GM23338 (cell line): ENCODE data around the gene TBX22. TPM values are rescaled to one million over a fixed set of nuclear protein-coding genes. Genes with fewer than 3 reads are reported as not detected.

Source experiments
- ATAC-seq: fragments of 200-7000 bp; cut with Tn5 transposase; 3 replicates; pipeline ENCODE4 v1.9.1; 2020
- DNase-seq: peaks from one replicate; pipeline ENCODE4 v3.0.0-alpha.2; 2015; ENCODE audit warnings: low spot score
- H2AFZ ChIP-seq: fragments of 200-600 bp; sonication (generic); 2 replicates; pipeline ENCODE4 v1.8.0; 2016; ENCODE audit warnings: antibody characterized with exemption, mild to moderate bottlenecking, moderate library complexity
- H3F3A ChIP-seq: fragments of 200-600 bp; sonication (generic); replicated peaks from 2 replicates; pipeline ENCODE4 v1.8.0; 2017; ENCODE audit warnings: antibody characterized with exemption, mixed run types, low read depth
- H3K27ac ChIP-seq: fragments of 200-600 bp; sonication (generic); 2 replicates; pipeline ENCODE4 v1.6.1; 2016; ENCODE audit warnings: low read depth
- H3K27me3 ChIP-seq: fragments of 200-600 bp; sonication (generic); 2 replicates; pipeline ENCODE4 v1.8.0; 2016; ENCODE audit warnings: mild to moderate bottlenecking, mixed run types, moderate library complexity; ENCODE audit not compliant: insufficient read depth
- H3K36me3 ChIP-seq: fragments of 200-600 bp; sonication (generic); 2 replicates; pipeline ENCODE4 v1.8.0; 2016; ENCODE audit warnings: mild to moderate bottlenecking; ENCODE audit not compliant: insufficient read depth
- H3K4me1 ChIP-seq: fragments of 200-600 bp; sonication (generic); 2 replicates; pipeline ENCODE4 v1.8.0; 2016; ENCODE audit warnings: mild to moderate bottlenecking, moderate library complexity; ENCODE audit not compliant: insufficient read depth
- H3K4me2 ChIP-seq: fragments of 200-600 bp; sonication (generic); 2 replicates; pipeline ENCODE4 v1.7.1; 2017; ENCODE audit warnings: mixed run types
- H3K4me3 ChIP-seq: fragments of 200-600 bp; sonication (generic); 2 replicates; pipeline ENCODE4 v1.6.1; 2016; ENCODE audit warnings: mixed run types
- H3K79me2 ChIP-seq: fragments of 200-600 bp; sonication (generic); replicated peaks from 2 replicates; pipeline ENCODE4 v1.8.0; 2017; ENCODE audit warnings: mild to moderate bottlenecking; ENCODE audit not compliant: insufficient read depth
- H3K9me2 ChIP-seq: fragments of 200-600 bp; sonication (generic); 2 replicates; pipeline ENCODE4 v1.8.0; 2017; ENCODE audit not compliant: insufficient read depth
- H4K20me1 ChIP-seq: fragments of 200-600 bp; sonication (generic); replicated peaks from 2 replicates; pipeline ENCODE4 v1.8.0; 2017; ENCODE audit warnings: mild to moderate bottlenecking; ENCODE audit not compliant: insufficient read depth
- H3K27ac Mint-ChIP-seq: 2 replicates; pipeline ENCODE4 v1.8.0; 2020; ENCODE audit warnings: inconsistent platforms, mild to moderate bottlenecking, moderate library complexity, mixed read lengths
- H3K27me3 Mint-ChIP-seq: 3 replicates; pipeline ENCODE4 v1.8.0; 2022; ENCODE audit warnings: low read depth, mild to moderate bottlenecking, moderate library complexity, mixed read lengths, inconsistent platforms; ENCODE audit not compliant: insufficient read depth, poor library complexity
- H3K36me3 Mint-ChIP-seq: 3 replicates; pipeline ENCODE4 v1.8.0; 2021; ENCODE audit warnings: low read depth, mild to moderate bottlenecking, inconsistent platforms, moderate library complexity, mixed read lengths
- H3K4me1 Mint-ChIP-seq: 3 replicates; pipeline ENCODE4 v1.8.0; 2020; ENCODE audit warnings: mild to moderate bottlenecking, inconsistent platforms, mixed read lengths
- H3K4me3 Mint-ChIP-seq: 3 replicates; pipeline ENCODE4 v1.8.0; 2021; ENCODE audit warnings: moderate library complexity, mild to moderate bottlenecking, inconsistent platforms, mixed read lengths
- H3K9me3 Mint-ChIP-seq: 3 replicates; pipeline ENCODE4 v1.8.0; 2020; ENCODE audit warnings: moderate library complexity, mild to moderate bottlenecking, inconsistent platforms, mixed read lengths
- CREB1 ChIP-seq: fragments of 250-450 bp; sonication (Bioruptor Pico); IDR thresholded peaks from 2 replicates; pipeline ENCODE4 v1.5.0; 2020; ENCODE audit warnings: low read depth, mild to moderate bottlenecking, moderate library complexity
- EZH2 ChIP-seq: fragments of 200-600 bp; sonication (generic); IDR thresholded peaks from one replicate; pipeline ENCODE4 v1.8.0; 2017; ENCODE audit warnings: antibody characterized with exemption, mild to moderate bottlenecking, low read depth; ENCODE audit not compliant: unreplicated experiment
- EZH2phosphoT487 ChIP-seq: fragments of 200-600 bp; sonication (generic); IDR thresholded peaks from one replicate; pipeline ENCODE4 v1.8.1; 2018; ENCODE audit warnings: antibody characterized with exemption; ENCODE audit not compliant: unreplicated experiment
- JUNB ChIP-seq: IDR thresholded peaks from one replicate; pipeline ENCODE4 v1.6.1; 2016; ENCODE audit warnings: antibody characterized with exemption; ENCODE audit not compliant: unreplicated experiment
- NANOG ChIP-seq: IDR thresholded peaks from 2 replicates; pipeline ENCODE4 v1.6.1; 2016; ENCODE audit warnings: antibody characterized with exemption, borderline replicate concordance
- POLR2AphosphoS5 ChIP-seq: IDR thresholded peaks from 2 replicates; pipeline ENCODE4 v1.6.1; 2016; ENCODE audit warnings: antibody characterized with exemption, low read depth
- STAT1 ChIP-seq: IDR thresholded peaks from one replicate; pipeline ENCODE4 v1.6.1; 2016; ENCODE audit warnings: antibody characterized with exemption; ENCODE audit not compliant: unreplicated experiment
- polyA plus RNA-seq: library from polyadenylated mRNA; unstranded; fragments of >200 nt; fragmentation: Nextera tagmentation; extraction: Ambion mirVana; gene quantifications from 2 replicates; pipeline ENCODE4 v1.2.1, GENCODE V29; 2016
- total RNA-seq: library from RNA; depleted of rRNA; stranded (reverse); fragments of >200 nt; shearing (Covaris generic); gene quantifications from 2 replicates; pipeline ENCODE4 v1.2.3, GENCODE V29; 2014
- TF ChIP-seq, protein P1 (sequence below): IDR thresholded peaks from 2 replicates; pipeline ENCODE4 v1.6.1; 2016; ENCODE audit warnings: antibody characterized with exemption
- TF ChIP-seq, protein P2 (sequence below): fragments of 250-450 bp; sonication (Bioruptor Pico); IDR thresholded peaks from 2 replicates; pipeline ENCODE4 v1.5.0; 2020; ENCODE audit warnings: mild to moderate bottlenecking, moderate library complexity

The TBX22 gene
- total and polyA plus RNA-seq, 2 experiments from 2014 or later = 0.24 to 0.52 TPM

DNA sequence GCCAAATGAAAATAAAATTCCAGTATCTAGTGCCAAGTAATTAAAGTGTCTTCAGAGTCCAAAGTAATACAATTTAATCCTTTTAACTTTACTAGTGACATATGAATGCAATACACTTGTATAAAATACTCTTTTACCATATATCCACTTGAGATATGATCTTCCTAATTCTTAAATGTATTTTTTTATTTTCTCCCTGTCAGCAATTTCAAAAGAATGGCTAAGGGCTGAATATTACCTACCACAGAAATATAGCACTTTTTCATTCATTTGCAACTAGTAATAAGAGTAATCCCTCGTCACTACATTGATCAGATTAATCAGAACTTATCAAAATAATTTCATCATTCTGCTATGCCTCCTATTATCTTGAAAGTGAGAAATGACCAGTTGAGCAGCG lies 10.1 kb upstream of the TBX22 start:
- DNase-seq (no peak), ATAC-seq (no peak)
- Histone ChIP-seq H2AFZ (no peak overlapping the region), H3K79me2 (no peaks in the 10 kb centered on the region), H3K36me3 (no peaks in the 10 kb centered on the region), H4K20me1 (no peaks in the 10 kb centered on the region), H3K4me1 (no peaks in the 10 kb centered on the region), H3K4me2 (no peak overlapping the region), H3F3A (no peaks in the 10 kb centered on the region), H3K27me3 (no peaks in the 10 kb centered on the region), H3K9me2 (no peaks in the 10 kb centered on the region), H3K4me3 (no peak overlapping the region), H3K27ac (no peak overlapping the region)
- no peak for TF ChIP-seq JUNB
- no peak for TF ChIP-seq EZH2
- TF ChIP-seq CREB1 (CRISPR knock-in tag) = no peak
- TF ChIP-seq EZH2phosphoT487 = no peak
- TF ChIP-seq STAT1 = no peak
- no peak for TF ChIP-seq NANOG
- no peak for TF ChIP-seq POLR2AphosphoS5
- TF ChIP-seq, protein P1, sequence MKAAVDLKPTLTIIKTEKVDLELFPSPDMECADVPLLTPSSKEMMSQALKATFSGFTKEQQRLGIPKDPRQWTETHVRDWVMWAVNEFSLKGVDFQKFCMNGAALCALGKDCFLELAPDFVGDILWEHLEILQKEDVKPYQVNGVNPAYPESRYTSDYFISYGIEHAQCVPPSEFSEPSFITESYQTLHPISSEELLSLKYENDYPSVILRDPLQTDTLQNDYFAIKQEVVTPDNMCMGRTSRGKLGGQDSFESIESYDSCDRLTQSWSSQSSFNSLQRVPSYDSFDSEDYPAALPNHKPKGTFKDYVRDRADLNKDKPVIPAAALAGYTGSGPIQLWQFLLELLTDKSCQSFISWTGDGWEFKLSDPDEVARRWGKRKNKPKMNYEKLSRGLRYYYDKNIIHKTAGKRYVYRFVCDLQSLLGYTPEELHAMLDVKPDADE = no peak
- TF ChIP-seq, protein P2, sequence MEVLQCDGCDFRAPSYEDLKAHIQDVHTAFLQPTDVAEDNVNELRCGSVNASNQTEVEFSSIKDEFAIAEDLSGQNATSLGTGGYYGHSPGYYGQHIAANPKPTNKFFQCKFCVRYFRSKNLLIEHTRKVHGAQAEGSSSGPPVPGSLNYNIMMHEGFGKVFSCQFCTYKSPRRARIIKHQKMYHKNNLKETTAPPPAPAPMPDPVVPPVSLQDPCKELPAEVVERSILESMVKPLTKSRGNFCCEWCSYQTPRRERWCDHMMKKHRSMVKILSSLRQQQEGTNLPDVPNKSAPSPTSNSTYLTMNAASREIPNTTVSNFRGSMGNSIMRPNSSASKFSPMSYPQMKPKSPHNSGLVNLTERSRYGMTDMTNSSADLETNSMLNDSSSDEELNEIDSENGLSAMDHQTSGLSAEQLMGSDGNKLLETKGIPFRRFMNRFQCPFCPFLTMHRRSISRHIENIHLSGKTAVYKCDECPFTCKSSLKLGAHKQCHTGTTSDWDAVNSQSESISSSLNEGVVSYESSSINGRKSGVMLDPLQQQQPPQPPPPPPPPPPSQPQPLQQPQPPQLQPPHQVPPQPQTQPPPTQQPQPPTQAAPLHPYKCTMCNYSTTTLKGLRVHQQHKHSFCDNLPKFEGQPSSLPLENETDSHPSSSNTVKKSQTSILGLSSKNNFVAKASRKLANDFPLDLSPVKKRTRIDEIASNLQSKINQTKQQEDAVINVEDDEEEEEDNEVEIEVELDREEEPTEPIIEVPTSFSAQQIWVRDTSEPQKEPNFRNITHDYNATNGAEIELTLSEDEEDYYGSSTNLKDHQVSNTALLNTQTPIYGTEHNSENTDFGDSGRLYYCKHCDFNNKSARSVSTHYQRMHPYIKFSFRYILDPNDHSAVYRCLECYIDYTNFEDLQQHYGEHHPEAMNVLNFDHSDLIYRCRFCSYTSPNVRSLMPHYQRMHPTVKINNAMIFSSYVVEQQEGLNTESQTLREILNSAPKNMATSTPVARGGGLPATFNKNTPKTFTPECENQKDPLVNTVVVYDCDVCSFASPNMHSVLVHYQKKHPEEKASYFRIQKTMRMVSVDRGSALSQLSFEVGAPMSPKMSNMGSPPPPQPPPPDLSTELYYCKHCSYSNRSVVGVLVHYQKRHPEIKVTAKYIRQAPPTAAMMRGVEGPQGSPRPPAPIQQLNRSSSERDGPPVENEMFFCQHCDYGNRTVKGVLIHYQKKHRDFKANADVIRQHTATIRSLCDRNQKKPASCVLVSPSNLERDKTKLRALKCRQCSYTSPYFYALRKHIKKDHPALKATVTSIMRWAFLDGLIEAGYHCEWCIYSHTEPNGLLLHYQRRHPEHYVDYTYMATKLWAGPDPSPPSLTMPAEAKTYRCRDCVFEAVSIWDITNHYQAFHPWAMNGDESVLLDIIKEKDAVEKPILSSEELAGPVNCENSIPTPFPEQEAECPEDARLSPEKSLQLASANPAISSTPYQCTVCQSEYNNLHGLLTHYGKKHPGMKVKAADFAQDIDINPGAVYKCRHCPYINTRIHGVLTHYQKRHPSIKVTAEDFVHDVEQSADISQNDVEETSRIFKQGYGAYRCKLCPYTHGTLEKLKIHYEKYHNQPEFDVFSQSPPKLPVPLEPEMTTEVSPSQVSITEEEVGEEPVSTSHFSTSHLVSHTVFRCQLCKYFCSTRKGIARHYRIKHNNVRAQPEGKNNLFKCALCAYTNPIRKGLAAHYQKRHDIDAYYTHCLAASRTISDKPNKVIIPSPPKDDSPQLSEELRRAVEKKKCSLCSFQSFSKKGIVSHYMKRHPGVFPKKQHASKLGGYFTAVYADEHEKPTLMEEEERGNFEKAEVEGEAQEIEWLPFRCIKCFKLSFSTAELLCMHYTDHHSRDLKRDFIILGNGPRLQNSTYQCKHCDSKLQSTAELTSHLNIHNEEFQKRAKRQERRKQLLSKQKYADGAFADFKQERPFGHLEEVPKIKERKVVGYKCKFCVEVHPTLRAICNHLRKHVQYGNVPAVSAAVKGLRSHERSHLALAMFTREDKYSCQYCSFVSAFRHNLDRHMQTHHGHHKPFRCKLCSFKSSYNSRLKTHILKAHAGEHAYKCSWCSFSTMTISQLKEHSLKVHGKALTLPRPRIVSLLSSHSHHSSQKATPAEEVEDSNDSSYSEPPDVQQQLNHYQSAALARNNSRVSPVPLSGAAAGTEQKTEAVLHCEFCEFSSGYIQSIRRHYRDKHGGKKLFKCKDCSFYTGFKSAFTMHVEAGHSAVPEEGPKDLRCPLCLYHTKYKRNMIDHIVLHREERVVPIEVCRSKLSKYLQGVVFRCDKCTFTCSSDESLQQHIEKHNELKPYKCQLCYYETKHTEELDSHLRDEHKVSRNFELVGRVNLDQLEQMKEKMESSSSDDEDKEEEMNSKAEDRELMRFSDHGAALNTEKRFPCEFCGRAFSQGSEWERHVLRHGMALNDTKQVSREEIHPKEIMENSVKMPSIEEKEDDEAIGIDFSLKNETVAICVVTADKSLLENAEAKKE (CRISPR knock-in tag) = no peak
- no peak overlapping the region for H3K27ac Mint-ChIP-seq
- no peaks in the 10 kb centered on the region for H3K36me3 Mint-ChIP-seq
- H3K9me3 Mint-ChIP-seq = no peaks in the 10 kb centered on the region
- no peaks in the 10 kb centered on the region for H3K27me3 Mint-ChIP-seq
- no peaks in the 10 kb centered on the region for H3K4me1 Mint-ChIP-seq
- no peak overlapping the region for H3K4me3 Mint-ChIP-seq
